ENCODE results near the gene ACTN4.

- TF ChIP-seq CTCF (IDR thresholded peaks at IDR 0.05; ENCODE audit: poor library complexity) (no peak), EZH2 (IDR thresholded peaks at IDR 0.05; ENCODE audit: borderline replicate concordance) (no peak)
Measured at GRCh38 chr19:38682872-38683392, 35.5 kb downstream of the ACTN4 start.

Data from hepatocyte (in vitro differentiated cells).